GM12878 (cell line): ENCODE measurements around the gene SLIT1. TPM values are rescaled to one million over a fixed set of nuclear protein-coding genes. Genes with fewer than 3 reads are reported as not detected.

Experiments used
- ATAC-seq: fragments of 200-7000 bp; cut with Tn5 transposase; 3 replicates; pipeline ENCODE4 v1.9.1; 2020; ENCODE audit warnings: mild to moderate bottlenecking, moderate library complexity
- BruUV-seq: library from RNA; stranded (reverse); fragments of 400-500 nt; replicated peaks from 2 replicates; lab custom pipeline; 2021; lab: Mats Ljungman, UMichigan
- CTCF ChIA-PET: fragments of 300-600 bp; sonication (Branson Sonifier 250); formaldehyde crosslinking; extraction: SDS; loops from one replicate; lab custom pipeline; 2021; ENCODE audit warnings: inconsistent platforms; lab: Yijun Ruan, JAX
- POLR2A ChIA-PET: fragments of 350-600 bp; formaldehyde crosslinking; extraction: SDS; loops from one replicate; lab custom pipeline; 2021; ENCODE audit warnings: inconsistent platforms; lab: Charles Lee
- RAD21 ChIA-PET: fragments of 300-600 bp; sonication (Branson Sonifier 250); formaldehyde crosslinking; loops from one replicate; lab custom pipeline; 2023; ENCODE audit warnings: antibody characterized with exemption; ENCODE audit not compliant: unreplicated experiment; lab: Charles Lee
- SMC1A ChIA-PET: fragments of 300-600 bp; sonication (Branson Sonifier 250); formaldehyde crosslinking; loops from one replicate; lab custom pipeline; 2023; ENCODE audit not compliant: unreplicated experiment, uncharacterized antibody; lab: Charles Lee
- DNase-seq: peaks from one replicate; pipeline ENCODE4 v3.0.0-alpha.2; 2011; ENCODE audit warnings: low read depth, low spot score
- FAIRE-seq: peaks from 3 replicates; lab custom pipeline; 2011; peaks lifted over from hg19 to GRCh38; lab: Jason Lieb, UNC
- H2AFZ ChIP-seq: 2 replicates; pipeline ENCODE4 v1.6.0; 2011; ENCODE audit warnings: low read depth, low read length, control low read depth; ENCODE audit not compliant: control insufficient read depth
- H3K27ac ChIP-seq: 2 replicates; pipeline ENCODE4 v1.5.1; 2011; ENCODE audit warnings: control low read depth; ENCODE audit not compliant: control insufficient read depth, insufficient read depth
- H3K27me3 ChIP-seq, 2 experiments: replicated peaks in 1 of 2; 2 replicates each; pipeline versions ENCODE4 v1.6.0 to v1.6.1; 2011; ENCODE audit warnings: low read length in 1 of 2; ENCODE audit not compliant: control insufficient read depth in 2 of 2, insufficient read depth in 2 of 2
- H3K36me3 ChIP-seq, 2 experiments: 2 replicates each; pipeline ENCODE4 v1.5.1; 2011; ENCODE audit warnings: low read length in 1 of 2; ENCODE audit not compliant: control insufficient read depth in 2 of 2, insufficient read depth in 2 of 2
- H3K4me1 ChIP-seq: 2 replicates; pipeline ENCODE4 v1.6.1; 2011; ENCODE audit warnings: mild to moderate bottlenecking, low read length, moderate library complexity, mixed read lengths; ENCODE audit not compliant: control insufficient read depth, insufficient read depth
- H3K4me2 ChIP-seq: 2 replicates; pipeline ENCODE4 v1.6.0; 2011; ENCODE audit warnings: control low read depth; ENCODE audit not compliant: control insufficient read depth, insufficient read depth
- H3K4me3 ChIP-seq: fragments of 200-600 bp; sonication (generic); 2 replicates; pipeline ENCODE4 v1.5.1; 2016
- H3K79me2 ChIP-seq: 2 replicates; pipeline ENCODE4 v1.6.0; 2011; ENCODE audit warnings: low read length; ENCODE audit not compliant: control insufficient read depth, insufficient read depth
- H3K9ac ChIP-seq: 2 replicates; pipeline ENCODE4 v1.8.0; 2011; ENCODE audit warnings: low read length, control low read depth, mixed read lengths; ENCODE audit not compliant: control insufficient read depth, insufficient read depth
- H3K9me3 ChIP-seq: replicated peaks from 3 replicates; pipeline ENCODE4 v1.5.1; 2011; ENCODE audit warnings: mild to moderate bottlenecking, low read length; ENCODE audit not compliant: control insufficient read depth, insufficient read depth
- H4K20me1 ChIP-seq: 2 replicates; pipeline ENCODE4 v1.6.0; 2011; ENCODE audit not compliant: control insufficient read depth, insufficient read depth
- CUX1 ChIP-seq: IDR thresholded peaks from 2 replicates; pipeline ENCODE4 v1.6.1; 2012; ENCODE audit warnings: improper control_type of control experiment, low read depth, low read length; ENCODE audit not compliant: insufficient replicate concordance
- HDGF ChIP-seq: fragments of 450-650 bp; IDR thresholded peaks from 2 replicates; pipeline ENCODE4 v1.6.1; 2016; ENCODE audit warnings: antibody characterized with exemption
- POLR2A ChIP-seq: IDR thresholded peaks from 2 replicates; pipeline ENCODE4 v1.6.1; 2011; ENCODE audit warnings: low read depth, mild to moderate bottlenecking, low read length
- RELA ChIP-seq: fragments of 450-650 bp; IDR thresholded peaks from 2 replicates; pipeline ENCODE4 v1.8.0; 2014; ENCODE audit warnings: borderline replicate concordance; ENCODE audit not compliant: partially characterized antibody
- SUZ12 ChIP-seq: fragments of 200-600 bp; sonication (generic); IDR thresholded peaks from one replicate; pipeline ENCODE4 v1.6.1; 2018; ENCODE audit warnings: antibody characterized with exemption, mild to moderate bottlenecking; ENCODE audit not compliant: unreplicated experiment
- ZBTB40 ChIP-seq: fragments of 450-650 bp; IDR thresholded peaks from 2 replicates; pipeline ENCODE4 v1.6.1; 2016; ENCODE audit warnings: mild to moderate bottlenecking, moderate library complexity, borderline replicate concordance
- WGBS: methylation state at CpG from one replicate; pipeline ENCODE4 v1.1.6; 2016; ENCODE audit warnings: low lambda C conversion rate; ENCODE audit not compliant: insufficient replicate concordance, insufficient coverage; ENCODE audit errors: missing lambda C conversion rate; 5-methylcytosine and 5-hydroxymethylcytosine counted together
- in situ Hi-C: fragments of 300-500 bp; cut with MboI; formaldehyde crosslinking; loops from 9 replicates; pipeline ENCODE4 v1.14.3; 2018; ENCODE audit warnings: mixed read lengths
- intact Hi-C: fragments of 100-400 bp; cut with micrococcal nuclease; formaldehyde crosslinking; loops from one replicate; pipeline ENCODE4 v1.14.2; 2022; ENCODE audit not compliant: unreplicated experiment
- polyA plus RNA-seq, 11 experiments: library from polyadenylated mRNA; depleted of rRNA in 4 of 11; unstranded in 6 of 11; stranded (reverse) in 5 of 11; fragments of >200 nt; fragmentation: Nextera tagmentation in 4 of 11; fragmentation: Illumina TruSeq in 1 of 11; extraction: Ambion mirVana in 4 of 11; extraction: Trizol in 1 of 11; gene quantifications; 1 replicate in 1 of 11; 2 replicates in 10 of 11; pipeline versions ENCODE4 v1.2.1 to v1.2.3, GENCODE V29; 2011 to 2016; ENCODE audit warnings: inconsistent platforms in 2 of 11, missing spikeins in 2 of 11, low read depth in 1 of 11
- total RNA-seq, 4 experiments: library from RNA; depleted of rRNA in 3 of 4; stranded (reverse); fragments of >200 nt in 3 of 4; fragmentation: Illumina TruSeq in 1 of 4; extraction: Trizol in 1 of 4; gene quantifications; 2 replicates each; pipeline versions ENCODE4 v1.2.1 to v1.2.3, GENCODE V29; 2013 to 2021

SLIT1 gene
- total and polyA plus RNA-seq, 10 of the 15 experiments (the other 5 are each of a cell fraction or from before 2014, with no cell fraction given) = 0.04 to 0.19 (median 0.06) TPM; not detected in 4

GRCh38 chr10:96959733-96960132 is 226.0 kb downstream of the SLIT1 start:
- no peak for DNase-seq
- Histone ChIP-seq H3K4me2 (no peak overlapping the region), H3K27ac (no peak overlapping the region), H3K9me3 (no peaks in the 10 kb centered on the region), H3K27me3 (no peaks in the 10 kb centered on the region), H3K9ac (no peak overlapping the region), H3K36me3 (peaks cover 7 to 8% of the 10 kb centered on the region in 2 experiments), H2AFZ (no peak overlapping the region), H3K4me1 (no peaks in the 10 kb centered on the region), H4K20me1 (no peaks in the 10 kb centered on the region), H3K4me3 (no peak overlapping the region)
- RAD21 ChIA-PET = interaction anchor here (1.0 to 1.5 kb wide), 4 partner anchors 17 to 97 kb away, joined by 3 to 8 read pairs (median 3); no protein-coding TSS in a partner anchor
- intact Hi-C loops = no loop called here
- BruUV-seq = no TSS peak
- SMC1A ChIA-PET = interaction anchor here (0.7 to 5.7 kb wide), 13 partner anchors 9 to 550 kb away, joined by 3 to 30 read pairs (median 4); no protein-coding TSS in a partner anchor
- POLR2A ChIA-PET = interaction anchor here (1.0 to 1.4 kb wide), 3 partner anchors 24 to 38 kb away, joined by 3 to 4 read pairs (median 3); no protein-coding TSS in a partner anchor
- WGBS = 94% methylated on average over 1 of the region's 1 CpG
- no peak for FAIRE-seq
- no peak for TF ChIP-seq HDGF
- no peak for TF ChIP-seq SUZ12
- TF ChIP-seq RELA = no peak
- TF ChIP-seq ZBTB40 = no peak
- no peak for TF ChIP-seq CUX1
- TF ChIP-seq POLR2A = no peak
- TF ChIP-seq, all 136 proteins: peak for 0
- CTCF ChIA-PET = interaction anchor here (0.6 to 2.7 kb wide), 14 partner anchors 9 to 317 kb away, joined by 3 to 27 read pairs (median 5); no protein-coding TSS in a partner anchor
- no peak for ATAC-seq
- in situ Hi-C loops = no loop called here
- no peaks in the 10 kb centered on the region for H3K79me2 ChIP-seq
